Measurements from ENCODE around the gene TFB2M. TPM values are rescaled to one million over a fixed set of nuclear protein-coding genes. Genes with fewer than 3 reads are reported as not detected.

The TFB2M gene
- total RNA-seq, 2 experiments from 2014 or later, result 15.0 to 17.5 TPM

DNA sequence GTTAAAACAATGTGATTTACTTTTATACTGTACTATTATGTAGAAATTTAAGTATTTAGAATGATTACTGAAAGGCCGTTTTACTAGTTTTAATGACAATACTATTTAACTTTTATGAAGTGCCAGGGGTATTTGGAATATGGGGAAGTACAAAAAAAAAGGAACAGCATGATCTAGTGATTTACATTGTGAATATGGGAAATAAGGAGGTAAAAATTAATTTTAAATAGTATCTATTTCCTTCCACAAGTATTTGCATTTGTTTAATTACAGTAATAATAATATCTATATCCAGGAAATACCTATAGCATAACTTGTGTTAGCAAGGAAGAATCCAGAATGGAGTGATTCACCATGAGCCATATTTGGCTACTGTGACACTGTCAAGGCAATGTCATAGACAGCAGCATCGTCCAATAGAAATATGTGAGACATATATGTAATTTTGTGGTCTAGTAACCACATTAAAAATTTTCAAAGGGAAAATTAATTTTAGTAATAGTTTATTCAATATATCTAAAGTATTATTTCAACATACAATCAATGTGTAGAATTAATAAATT is 22.2 kb upstream of the TFB2M start:
- Histone ChIP-seq H3K79me2 (ENCODE audit: insufficient read depth, low read depth, low read length) (peaks cover 42% of the 10 kb centered on the region; the same call in 1 of the 2 replicates), H3K4me3 (ENCODE audit: low read depth, low read length, poor library complexity, severe bottlenecking) (no peak overlapping the region), H3K4me2 (ENCODE audit: low read length) (no peak overlapping the region), H3K4me1 (ENCODE audit: insufficient read depth, low read length, poor library complexity, severe bottlenecking) (no peaks in the 10 kb centered on the region), H4K20me1 (ENCODE audit: insufficient read depth, low read length) (no peaks in the 10 kb centered on the region), H3K27ac (ENCODE audit: low read depth, low read length, poor library complexity, severe bottlenecking) (no peak overlapping the region), H3K36me3 (ENCODE audit: insufficient read depth, low read length) (peaks cover 41% of the 10 kb centered on the region), H3K9me3 (ENCODE audit: low read length) (peaks cover 8% of the 10 kb centered on the region; the same call in 1 of the 2 replicates), H3K9me2 (ENCODE audit: insufficient read depth, low read length) (no peaks in the 10 kb centered on the region), H2AFZ (ENCODE audit: low read length) (no peak overlapping the region)
- BruUV-seq (replicated peaks), result no TSS peak
- intact Hi-C loops (cut with micrococcal nuclease; ENCODE audit: unreplicated experiment), result no loop called here
- ChIA-PET CTCF (ENCODE audit: unreplicated experiment) (no interaction called here), POLR2A (no interaction called here)
- TF ChIP-seq, protein P1, sequence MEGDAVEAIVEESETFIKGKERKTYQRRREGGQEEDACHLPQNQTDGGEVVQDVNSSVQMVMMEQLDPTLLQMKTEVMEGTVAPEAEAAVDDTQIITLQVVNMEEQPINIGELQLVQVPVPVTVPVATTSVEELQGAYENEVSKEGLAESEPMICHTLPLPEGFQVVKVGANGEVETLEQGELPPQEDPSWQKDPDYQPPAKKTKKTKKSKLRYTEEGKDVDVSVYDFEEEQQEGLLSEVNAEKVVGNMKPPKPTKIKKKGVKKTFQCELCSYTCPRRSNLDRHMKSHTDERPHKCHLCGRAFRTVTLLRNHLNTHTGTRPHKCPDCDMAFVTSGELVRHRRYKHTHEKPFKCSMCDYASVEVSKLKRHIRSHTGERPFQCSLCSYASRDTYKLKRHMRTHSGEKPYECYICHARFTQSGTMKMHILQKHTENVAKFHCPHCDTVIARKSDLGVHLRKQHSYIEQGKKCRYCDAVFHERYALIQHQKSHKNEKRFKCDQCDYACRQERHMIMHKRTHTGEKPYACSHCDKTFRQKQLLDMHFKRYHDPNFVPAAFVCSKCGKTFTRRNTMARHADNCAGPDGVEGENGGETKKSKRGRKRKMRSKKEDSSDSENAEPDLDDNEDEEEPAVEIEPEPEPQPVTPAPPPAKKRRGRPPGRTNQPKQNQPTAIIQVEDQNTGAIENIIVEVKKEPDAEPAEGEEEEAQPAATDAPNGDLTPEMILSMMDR (conservative IDR thresholded peaks at IDR 0.05; ENCODE audit: low read length), result no peak
- TF ChIP-seq EZH2phosphoT487 (IDR thresholded peaks at IDR 0.05; ENCODE audit: borderline replicate concordance, low read depth, low read length), result no peak
- no peak for DNase-seq (ENCODE audit: low spot score)

DNA sequence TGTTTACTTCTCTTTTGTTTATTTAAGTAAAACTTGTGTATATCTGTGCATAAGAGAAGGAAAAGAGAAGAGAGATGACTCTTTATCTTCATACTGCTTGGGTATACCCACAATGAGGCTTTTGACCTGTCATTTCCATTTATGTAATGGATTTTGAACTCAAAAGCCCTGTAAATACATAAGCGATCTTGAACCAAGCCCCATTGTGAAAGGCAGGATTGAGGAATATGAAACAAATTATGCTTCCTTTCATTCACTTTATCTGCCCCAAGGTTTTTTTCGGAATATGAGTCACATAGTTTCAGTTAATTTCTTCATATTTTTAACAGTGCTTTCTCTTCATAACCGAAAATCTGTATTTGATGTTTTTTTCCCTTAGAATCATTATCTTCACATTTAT is 21.5 kb upstream of the TFB2M start:
- H3K27ac ChIP-seq (ENCODE audit: low read depth, low read length, poor library complexity, severe bottlenecking), result no peak overlapping the region
- ChIA-PET CTCF (ENCODE audit: unreplicated experiment) (no interaction called here), POLR2A (interaction anchor here (2.0 kb wide), 1 partner anchor 10 kb away, joined by 4 read pairs; no protein-coding TSS in a partner anchor)
- no peak overlapping the region for H2AFZ ChIP-seq (ENCODE audit: low read length)
- peaks cover 41% of the 10 kb centered on the region; the same call in 1 of the 2 replicates for H3K79me2 ChIP-seq (ENCODE audit: insufficient read depth, low read depth, low read length)
- H3K4me1 ChIP-seq (ENCODE audit: insufficient read depth, low read length, poor library complexity, severe bottlenecking), result no peaks in the 10 kb centered on the region
- no peaks in the 10 kb centered on the region for H3K9me2 ChIP-seq (ENCODE audit: insufficient read depth, low read length)
- no peaks in the 10 kb centered on the region for H4K20me1 ChIP-seq (ENCODE audit: insufficient read depth, low read length)
- no peak for DNase-seq (ENCODE audit: low spot score)
- peaks cover 36% of the 10 kb centered on the region for H3K36me3 ChIP-seq (ENCODE audit: insufficient read depth, low read length)
- intact Hi-C loops (cut with micrococcal nuclease; ENCODE audit: unreplicated experiment), result no loop called here
- TF ChIP-seq, protein P1 (conservative IDR thresholded peaks at IDR 0.05; ENCODE audit: low read length), result no peak
- TF ChIP-seq EZH2phosphoT487 (IDR thresholded peaks at IDR 0.05; ENCODE audit: borderline replicate concordance, low read depth, low read length), result no peak
- no peak overlapping the region for H3K4me2 ChIP-seq (ENCODE audit: low read length)
- no TSS peak for BruUV-seq (replicated peaks)
- H3K9me3 ChIP-seq (ENCODE audit: low read length), result peaks cover 8% of the 10 kb centered on the region; the same call in 1 of the 2 replicates
- H3K4me3 ChIP-seq (ENCODE audit: low read depth, low read length, poor library complexity, severe bottlenecking), result no peak overlapping the region

DNA sequence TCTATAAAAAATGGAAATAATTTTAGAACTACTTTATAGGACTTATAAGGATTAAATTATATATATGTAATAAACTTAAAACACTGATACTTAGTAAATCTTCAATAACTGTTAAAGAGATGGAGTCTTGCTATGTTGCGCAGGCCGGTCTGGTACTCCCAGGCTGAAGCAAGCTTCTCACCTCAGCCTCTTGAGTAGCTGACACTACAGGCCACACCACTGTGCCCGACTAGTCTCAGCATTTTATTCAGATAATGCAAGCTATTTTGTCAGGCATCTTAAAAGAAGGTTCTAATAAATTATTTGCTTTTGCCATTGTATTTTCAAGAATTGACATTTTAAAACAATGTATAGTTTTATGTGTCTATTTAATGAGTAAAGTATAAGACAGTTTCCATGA is 21.0 kb upstream of the TFB2M start:
- ChIA-PET POLR2A (interaction anchor here (2.0 kb wide), 1 partner anchor 11 kb away, joined by 4 read pairs; no protein-coding TSS in a partner anchor), CTCF (ENCODE audit: unreplicated experiment) (no interaction called here)
- Histone ChIP-seq H3K79me2 (ENCODE audit: insufficient read depth, low read depth, low read length) (peaks cover 45% of the 10 kb centered on the region; the same call in 1 of the 2 replicates), H2AFZ (ENCODE audit: low read length) (no peak overlapping the region), H3K4me3 (ENCODE audit: low read depth, low read length, poor library complexity, severe bottlenecking) (no peak overlapping the region), H3K9me2 (ENCODE audit: insufficient read depth, low read length) (no peaks in the 10 kb centered on the region), H3K27ac (ENCODE audit: low read depth, low read length, poor library complexity, severe bottlenecking) (no peak overlapping the region), H4K20me1 (ENCODE audit: insufficient read depth, low read length) (no peaks in the 10 kb centered on the region), H3K4me1 (ENCODE audit: insufficient read depth, low read length, poor library complexity, severe bottlenecking) (no peaks in the 10 kb centered on the region), H3K36me3 (ENCODE audit: insufficient read depth, low read length) (peaks cover 34% of the 10 kb centered on the region), H3K4me2 (ENCODE audit: low read length) (no peak overlapping the region), H3K9me3 (ENCODE audit: low read length) (peaks cover 8% of the 10 kb centered on the region; the same call in 1 of the 2 replicates)
- no peak for DNase-seq (ENCODE audit: low spot score)
- intact Hi-C loops (cut with micrococcal nuclease; ENCODE audit: unreplicated experiment), result no loop called here
- BruUV-seq (replicated peaks), result no TSS peak
- TF ChIP-seq, protein P1 (conservative IDR thresholded peaks at IDR 0.05; ENCODE audit: low read length), result no peak
- TF ChIP-seq EZH2phosphoT487 (IDR thresholded peaks at IDR 0.05; ENCODE audit: borderline replicate concordance, low read depth, low read length), result no peak

All from OCI-LY7 (cell line).